Neural progenitor cell (in vitro differentiated cells): ENCODE results near the gene BAZ1A. TPM values are rescaled to one million over a fixed set of nuclear protein-coding genes. Genes with fewer than 3 reads are reported as not detected.
"Not testable (repeated sequence)": the region's sequence is repeated elsewhere in the genome, so short reads cannot be mapped to it uniquely, and the experiment has no call there.

ENCODE experiments used
- DNase-seq: peaks from one replicate; pipeline ENCODE4 v3.0.0-alpha.2; 2016; ENCODE audit warnings: low spot score
- H2AFZ ChIP-seq: fragments of 200-600 bp; sonication (generic); replicated peaks from 2 replicates; pipeline ENCODE4 v1.6.1; 2016; ENCODE audit warnings: antibody characterized with exemption
- H3F3A ChIP-seq: fragments of 200-600 bp; sonication (generic); 2 replicates; pipeline ENCODE4 v1.6.1; 2016; ENCODE audit warnings: antibody characterized with exemption, low read depth
- H3K27ac ChIP-seq: fragments of 200-600 bp; sonication (generic); 2 replicates; pipeline ENCODE4 v1.5.1; 2016; ENCODE audit warnings: mild to moderate bottlenecking
- H3K27me3 ChIP-seq: fragments of 200-600 bp; sonication (generic); 2 replicates; pipeline ENCODE4 v1.6.1; 2016; ENCODE audit warnings: mild to moderate bottlenecking, moderate library complexity
- H3K36me3 ChIP-seq: fragments of 200-600 bp; sonication (generic); 2 replicates; pipeline ENCODE4 v1.5.1; 2016
- H3K4me1 ChIP-seq: fragments of 200-600 bp; sonication (generic); 2 replicates; pipeline ENCODE4 v1.6.1; 2016; ENCODE audit warnings: mixed run types
- H3K4me2 ChIP-seq: fragments of 200-600 bp; sonication (generic); 2 replicates; pipeline ENCODE4 v1.6.1; 2016
- H3K4me3 ChIP-seq: fragments of 200-600 bp; sonication (generic); 2 replicates; pipeline ENCODE4 v1.5.1; 2016
- H3K79me2 ChIP-seq: fragments of 200-600 bp; sonication (generic); 2 replicates; pipeline ENCODE4 v1.6.1; 2016; ENCODE audit warnings: low read depth
- H3K9ac ChIP-seq: fragments of 200-600 bp; sonication (generic); 2 replicates; pipeline ENCODE4 v1.6.1; 2016
- H3K9me3 ChIP-seq: fragments of 200-600 bp; sonication (generic); 2 replicates; pipeline ENCODE4 v1.5.1; 2016; ENCODE audit warnings: low read depth
- H4K20me1 ChIP-seq: fragments of 200-600 bp; sonication (generic); 2 replicates; pipeline ENCODE4 v1.6.1; 2016; ENCODE audit warnings: low read depth
- H3K27ac Mint-ChIP-seq: 3 replicates; pipeline ENCODE4 v1.8.0; 2021; ENCODE audit warnings: mixed read lengths
- H3K27me3 Mint-ChIP-seq: 2 replicates; pipeline ENCODE4 v1.8.0; 2022; ENCODE audit warnings: low read depth, mild to moderate bottlenecking, inconsistent platforms, moderate library complexity, mixed read lengths; ENCODE audit not compliant: insufficient read depth
- H3K36me3 Mint-ChIP-seq: 3 replicates; pipeline ENCODE4 v1.8.0; 2021; ENCODE audit warnings: mixed read lengths
- H3K4me1 Mint-ChIP-seq: 3 replicates; pipeline ENCODE4 v1.8.0; 2021; ENCODE audit warnings: mixed read lengths
- H3K4me3 Mint-ChIP-seq: 3 replicates; pipeline ENCODE4 v1.8.0; 2021; ENCODE audit warnings: mild to moderate bottlenecking, moderate library complexity, mixed read lengths
- H3K9me3 Mint-ChIP-seq: 3 replicates; pipeline ENCODE4 v1.8.0; 2020; ENCODE audit warnings: mixed read lengths
- CTCF ChIP-seq: fragments of 200-600 bp; sonication (generic); IDR thresholded peaks from 2 replicates; pipeline ENCODE4 v1.5.1; 2017; ENCODE audit warnings: antibody characterized with exemption, mild to moderate bottlenecking
- EZH2 ChIP-seq: fragments of 200-600 bp; sonication (generic); IDR thresholded peaks from 2 replicates; pipeline ENCODE4 v1.6.1; 2017; ENCODE audit warnings: antibody characterized with exemption, mild to moderate bottlenecking, moderate library complexity
- EZH2phosphoT487 ChIP-seq: fragments of 200-600 bp; sonication (generic); IDR thresholded peaks from 2 replicates; pipeline ENCODE4 v1.6.1; 2017; ENCODE audit warnings: antibody characterized with exemption
- total RNA-seq: library from RNA; depleted of rRNA; stranded (reverse); fragments of >200 nt; gene quantifications from 2 replicates; pipeline ENCODE4 v1.2.3, GENCODE V29; 2015; ENCODE audit warnings: low replicate concordance

The BAZ1A gene
- total RNA-seq, 1 donor from 2014 or later = 11.5 TPM

GRCh38 chr14:34742270-34743115, 132.7 kb downstream of the BAZ1A start:
- H3K27me3 Mint-ChIP-seq = no peaks in the 10 kb centered on the region
- Histone ChIP-seq H3K4me3 (no peak overlapping the region), H4K20me1 (no peaks in the 10 kb centered on the region), H3K9ac (no peak overlapping the region), H3K27me3 (no peaks in the 10 kb centered on the region), H3K27ac (no peak overlapping the region), H3K4me2 (no peak overlapping the region), H3K36me3 (no peaks in the 10 kb centered on the region), H2AFZ (no peak overlapping the region), H3K4me1 (no peaks in the 10 kb centered on the region), H3K79me2 (no peaks in the 10 kb centered on the region), H3K9me3 (no peaks in the 10 kb centered on the region), H3F3A (no peaks in the 10 kb centered on the region)
- no peaks in the 10 kb centered on the region for H3K36me3 Mint-ChIP-seq
- no peaks in the 10 kb centered on the region for H3K4me1 Mint-ChIP-seq
- H3K9me3 Mint-ChIP-seq = peaks cover 4% of the 10 kb centered on the region
- H3K27ac Mint-ChIP-seq = no peak overlapping the region
- DNase-seq = no peak
- no peak for TF ChIP-seq EZH2phosphoT487
- TF ChIP-seq CTCF = no peak
- no peak for TF ChIP-seq EZH2
- H3K4me3 Mint-ChIP-seq = no peak overlapping the region

GRCh38 chr14:34741840-34742239, 133.3 kb downstream of the BAZ1A start:
- no peak for DNase-seq

GRCh38 chr14:34740139-34740538, 135.0 kb downstream of the BAZ1A start:
- H3K4me3 ChIP-seq, H3K27me3 ChIP-seq, H3K27ac Mint-ChIP-seq, H3K9ac ChIP-seq, DNase-seq, H3K27me3 Mint-ChIP-seq, H3K9me3 Mint-ChIP-seq, H3K9me3 ChIP-seq, H3K79me2 ChIP-seq, H3K27ac ChIP-seq, H3K4me2 ChIP-seq, H3K4me1 ChIP-seq, H3F3A ChIP-seq, H3K4me3 Mint-ChIP-seq, H3K4me1 Mint-ChIP-seq, H2AFZ ChIP-seq, H3K36me3 ChIP-seq, H4K20me1 ChIP-seq, H3K36me3 Mint-ChIP-seq: not testable (repeated sequence)

More at GRCh38 chr14:34741840-34742239, 133.3 kb downstream of the BAZ1A start:
- Histone ChIP-seq H3K4me3 (no peak overlapping the region), H3F3A (no peaks in the 10 kb centered on the region), H3K9me3 (no peaks in the 10 kb centered on the region), H4K20me1 (no peaks in the 10 kb centered on the region), H3K4me1 (no peaks in the 10 kb centered on the region), H3K27me3 (no peaks in the 10 kb centered on the region), H3K79me2 (no peaks in the 10 kb centered on the region), H3K27ac (no peak overlapping the region), H3K9ac (no peak overlapping the region), H3K36me3 (no peaks in the 10 kb centered on the region), H3K4me2 (no peak overlapping the region), H2AFZ (no peak overlapping the region)
- Mint-ChIP-seq H3K9me3 (peaks cover 4% of the 10 kb centered on the region), H3K27me3 (no peaks in the 10 kb centered on the region), H3K36me3 (no peaks in the 10 kb centered on the region), H3K4me3 (no peak overlapping the region), H3K4me1 (no peaks in the 10 kb centered on the region), H3K27ac (no peak overlapping the region)
- TF ChIP-seq EZH2 = no peak

- not testable (repeated sequence) for H2AFZ ChIP-seq, H3K9me3 ChIP-seq, H4K20me1 ChIP-seq, H3K4me2 ChIP-seq, H3K4me3 Mint-ChIP-seq, H3K79me2 ChIP-seq, H3K4me1 ChIP-seq, H3K27me3 ChIP-seq, H3K4me1 Mint-ChIP-seq, DNase-seq, H3K36me3 ChIP-seq, H3K4me3 ChIP-seq, H3K27me3 Mint-ChIP-seq, H3F3A ChIP-seq, H3K27ac Mint-ChIP-seq, H3K9ac ChIP-seq, H3K27ac ChIP-seq, H3K9me3 Mint-ChIP-seq, H3K36me3 Mint-ChIP-seq
Measured at GRCh38 chr14:34737079-34737478, 138.1 kb downstream of the BAZ1A start.

- Mint-ChIP-seq H3K27ac (no peak overlapping the region), H3K27me3 (peaks cover 6% of the 10 kb centered on the region), H3K4me1 (no peaks in the 10 kb centered on the region), H3K4me3 (no peak overlapping the region), H3K36me3 (no peaks in the 10 kb centered on the region), H3K9me3 (peaks cover 3% of the 10 kb centered on the region)
- no peak overlapping the region for H3K27ac ChIP-seq
- no peaks in the 10 kb centered on the region for H4K20me1 ChIP-seq
- no peaks in the 10 kb centered on the region for H3K9me3 ChIP-seq
- no peak overlapping the region for H3K4me2 ChIP-seq
- no peak overlapping the region for H3K9ac ChIP-seq
- H3K4me3 ChIP-seq = no peak overlapping the region
- DNase-seq = no peak
- no peaks in the 10 kb centered on the region for H3K4me1 ChIP-seq
- H3K79me2 ChIP-seq = no peaks in the 10 kb centered on the region
- TF ChIP-seq EZH2 (no peak), EZH2phosphoT487 (no peak), CTCF (no peak)
- no peak overlapping the region for H2AFZ ChIP-seq
- no peaks in the 10 kb centered on the region for H3K27me3 ChIP-seq
- no peaks in the 10 kb centered on the region for H3F3A ChIP-seq
- no peaks in the 10 kb centered on the region for H3K36me3 ChIP-seq
Measured at GRCh38 chr14:34733245-34733644, 141.9 kb downstream of the BAZ1A start.
